IPS-18c (cell line): ENCODE results near the gene SNRNP70.
"Not testable (repeated sequence)": the region's sequence is repeated elsewhere in the genome, so short reads cannot be mapped to it uniquely, and the experiment has no call there.

Experiments
- H3K4me3 ChIP-seq: 2 replicates; pipeline ENCODE4 v1.7.0; 2013; ENCODE audit warnings: low read depth, mild to moderate bottlenecking, low read length, moderate library complexity; ENCODE audit not compliant: insufficient read depth
- H3K9me3 ChIP-seq: one replicate; pipeline ENCODE4 v1.6.1; 2013; ENCODE audit warnings: mild to moderate bottlenecking, low read length, moderate library complexity; ENCODE audit not compliant: control insufficient read depth, insufficient read depth

Gene SNRNP70

DNA sequence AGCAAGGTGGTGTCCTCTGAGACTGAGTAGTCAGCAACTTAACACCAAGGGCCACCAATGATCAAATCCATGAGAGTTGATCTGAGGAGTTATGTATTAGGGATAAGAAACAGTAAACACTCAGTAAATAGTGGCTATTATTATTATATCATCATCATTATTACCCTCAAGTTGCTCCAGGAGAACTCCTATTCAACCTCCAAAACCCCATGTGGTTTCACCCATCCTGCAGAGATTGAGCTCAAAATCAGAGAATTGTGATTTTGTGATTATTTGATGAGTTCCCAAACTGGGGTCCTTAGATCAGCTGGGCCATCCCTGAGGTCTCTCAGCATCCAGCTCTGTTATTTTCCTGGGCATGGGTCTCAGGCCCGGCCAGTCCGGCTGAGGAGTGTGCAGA is 24.3 kb upstream of the SNRNP70 start:
- no peak overlapping the region for H3K4me3 ChIP-seq
- no peaks in the 10 kb centered on the region for H3K9me3 ChIP-seq

DNA sequence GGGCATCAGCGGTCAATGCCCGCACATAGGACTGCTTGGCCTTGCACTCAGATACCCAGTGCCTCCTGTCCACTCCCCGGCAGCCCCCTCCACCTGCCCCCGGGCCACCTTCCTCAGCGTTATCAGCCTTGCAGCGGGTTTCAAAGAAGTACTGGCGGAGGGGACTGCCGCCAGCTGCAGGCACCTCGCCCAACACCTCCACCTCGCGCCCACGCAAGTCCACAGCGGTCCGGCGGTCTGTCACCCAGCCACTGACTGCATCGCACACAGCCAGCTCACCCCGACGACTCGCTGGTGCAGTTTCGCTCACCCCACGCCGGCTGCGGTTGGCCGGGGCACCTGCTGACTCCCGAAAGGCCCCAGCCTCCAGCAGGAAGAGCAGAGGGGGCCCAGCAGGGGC is 23.8 kb upstream of the SNRNP70 start:
- no peak overlapping the region for H3K4me3 ChIP-seq
- no peaks in the 10 kb centered on the region for H3K9me3 ChIP-seq

GRCh38 chr19:49064029-49064629 is 21.1 kb upstream of the SNRNP70 start:
- H3K4me3 ChIP-seq, result peak overlapping the region; percentile 36; the same call in 1 of the 2 replicates
- peaks cover 2% of the 10 kb centered on the region for H3K9me3 ChIP-seq

GRCh38 chr19:49064768-49065611 is 20.3 kb upstream of the SNRNP70 start, which contains the start of gene NTF4:
Gene NTF4 (minus strand): TSS chr19:49064818. CDS start chr19:49061997, 2,821 bp downstream.
- H3K4me3 ChIP-seq, result peak within 1 kb of the TSS; percentile 36; the same call in 1 of the 2 replicates

GRCh38 chr19:49065905-49066512 is 19.2 kb upstream of the SNRNP70 start:
- Histone ChIP-seq H3K9me3 (peaks cover 2% of the 10 kb centered on the region), H3K4me3 (no peak overlapping the region)

More at GRCh38 chr19:49064768-49065611, 20.3 kb upstream of the SNRNP70 start, which contains the start of gene NTF4:
- peaks cover 2% of the 10 kb centered on the region for H3K9me3 ChIP-seq

- Histone ChIP-seq H3K9me3 (peaks cover 8% of the 10 kb centered on the region), H3K4me3 (no peak overlapping the region)
Measured at GRCh38 chr19:49067554-49067953, 17.7 kb upstream of the SNRNP70 start.

DNA sequence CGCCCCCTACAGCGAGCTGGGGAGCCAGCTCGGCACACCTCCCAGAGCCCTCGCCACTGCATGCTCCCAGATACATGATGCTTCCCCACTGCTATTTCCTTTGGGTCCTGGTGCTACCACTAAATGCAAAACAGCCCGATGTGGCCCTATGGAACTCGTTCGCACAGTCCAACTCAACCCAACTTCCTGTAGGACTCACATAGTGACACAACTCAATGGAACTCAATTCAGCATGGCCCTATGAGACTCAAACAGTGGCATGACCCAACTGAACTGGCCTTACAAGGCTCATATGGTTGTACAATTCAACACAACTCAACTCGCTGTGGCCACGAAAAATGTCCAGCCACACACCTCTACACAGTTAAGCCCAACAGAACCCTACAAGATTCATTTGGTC is 16.2 kb upstream of the SNRNP70 start:
- Histone ChIP-seq H3K9me3 (peaks cover 8% of the 10 kb centered on the region), H3K4me3 (no peak overlapping the region)

GRCh38 chr19:49070416-49070815 is 14.8 kb upstream of the SNRNP70 start:
- Histone ChIP-seq H3K4me3 (no peak overlapping the region), H3K9me3 (peaks cover 8% of the 10 kb centered on the region)

GRCh38 chr19:49071860-49072547 is 13.2 kb upstream of the SNRNP70 start:
- Histone ChIP-seq H3K4me3 (peak overlapping the region; percentile 34), H3K9me3 (peaks cover 8% of the 10 kb centered on the region)

DNA sequence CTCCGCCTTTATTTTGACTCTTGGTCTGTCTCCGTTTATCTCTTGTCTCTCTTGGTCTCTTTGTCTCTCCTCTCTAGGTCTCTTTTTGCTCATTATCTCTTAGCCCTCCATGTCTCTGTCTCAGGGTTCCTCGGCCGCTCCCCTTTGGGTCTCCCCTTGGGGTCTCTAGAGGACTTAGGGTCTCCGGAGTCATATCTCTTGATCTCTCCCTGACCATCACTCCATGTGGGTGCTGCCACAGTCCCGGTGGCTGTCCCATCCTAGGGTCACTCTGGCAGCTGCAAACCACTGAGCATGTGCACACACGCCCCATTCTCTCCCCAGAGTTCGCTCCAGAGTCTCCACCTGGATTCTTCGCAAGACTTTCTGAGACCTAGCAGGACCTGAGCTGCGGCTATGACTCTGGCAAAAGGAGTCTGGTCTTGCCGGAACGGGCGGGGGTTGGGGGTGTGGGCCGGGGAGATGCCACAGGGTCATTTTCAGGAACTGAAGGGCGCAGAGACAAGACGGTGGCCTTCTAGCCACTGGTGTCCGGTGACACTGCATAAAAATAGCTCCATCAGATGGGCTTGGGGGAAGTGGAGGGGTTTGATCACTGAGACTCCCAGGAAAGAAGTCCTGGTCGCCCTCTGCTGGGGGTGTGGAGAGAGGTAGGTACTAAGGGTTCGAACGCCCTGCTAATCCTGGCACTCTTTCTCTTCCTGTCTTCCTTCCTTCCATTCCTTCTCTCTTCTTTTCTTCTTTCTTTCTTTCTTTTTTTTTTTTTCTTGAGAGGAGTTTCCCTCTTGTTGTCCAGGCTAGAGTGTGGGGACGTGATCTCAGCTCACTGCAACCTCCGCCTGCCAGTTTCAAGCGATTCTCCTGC is 11.5 kb upstream of the SNRNP70 start:
- H3K4me3 ChIP-seq, result no peak overlapping the region
- H3K9me3 ChIP-seq, result peaks cover 6% of the 10 kb centered on the region

DNA sequence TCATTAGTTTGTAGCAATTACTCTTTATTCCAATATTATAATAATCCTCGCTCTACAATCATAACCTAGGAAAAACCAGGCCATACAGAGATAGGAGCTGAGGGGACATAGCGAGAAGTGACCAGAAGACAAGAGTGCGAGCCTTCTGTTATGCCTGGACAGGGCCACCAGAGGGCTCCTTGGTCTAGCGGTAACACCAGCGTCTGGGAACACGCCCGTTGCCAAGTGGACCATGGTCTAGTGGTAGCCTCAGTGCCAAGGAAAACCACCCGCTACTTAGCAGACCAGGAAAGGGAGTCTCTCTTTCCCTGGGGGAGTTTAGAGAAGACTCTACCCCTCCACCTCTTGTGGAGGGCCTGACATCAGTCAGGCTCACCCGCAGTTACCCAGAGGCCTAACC is 10.4 kb upstream of the SNRNP70 start:
- not testable (repeated sequence) for H3K4me3 ChIP-seq, H3K9me3 ChIP-seq

DNA sequence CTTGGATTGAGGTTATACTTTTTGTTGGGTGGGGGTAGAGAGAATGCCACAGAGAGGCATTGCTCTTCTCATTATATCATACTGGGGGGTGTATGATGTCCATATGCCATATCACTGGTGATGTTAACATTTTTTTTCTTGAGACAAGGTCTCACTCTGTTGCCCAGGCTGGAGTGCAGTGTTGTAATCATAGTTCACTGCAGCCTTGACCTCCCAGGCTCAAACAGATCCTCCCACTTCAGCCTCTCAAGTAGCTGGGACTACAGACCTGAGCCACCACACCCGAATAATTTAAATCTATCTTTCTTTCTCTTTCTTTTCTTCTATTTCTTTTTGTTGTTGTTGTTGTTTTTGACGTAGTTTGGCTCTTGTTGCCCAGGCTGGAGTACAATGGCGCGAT is 4.9 kb upstream of the SNRNP70 start:
- Histone ChIP-seq H3K9me3 (no peaks in the 10 kb centered on the region), H3K4me3 (no peak overlapping the region)

- Histone ChIP-seq H3K4me3 (no peak overlapping the region), H3K9me3 (no peaks in the 10 kb centered on the region)
Measured at GRCh38 chr19:49081273-49081672, 4.0 kb upstream of the SNRNP70 start.

DNA sequence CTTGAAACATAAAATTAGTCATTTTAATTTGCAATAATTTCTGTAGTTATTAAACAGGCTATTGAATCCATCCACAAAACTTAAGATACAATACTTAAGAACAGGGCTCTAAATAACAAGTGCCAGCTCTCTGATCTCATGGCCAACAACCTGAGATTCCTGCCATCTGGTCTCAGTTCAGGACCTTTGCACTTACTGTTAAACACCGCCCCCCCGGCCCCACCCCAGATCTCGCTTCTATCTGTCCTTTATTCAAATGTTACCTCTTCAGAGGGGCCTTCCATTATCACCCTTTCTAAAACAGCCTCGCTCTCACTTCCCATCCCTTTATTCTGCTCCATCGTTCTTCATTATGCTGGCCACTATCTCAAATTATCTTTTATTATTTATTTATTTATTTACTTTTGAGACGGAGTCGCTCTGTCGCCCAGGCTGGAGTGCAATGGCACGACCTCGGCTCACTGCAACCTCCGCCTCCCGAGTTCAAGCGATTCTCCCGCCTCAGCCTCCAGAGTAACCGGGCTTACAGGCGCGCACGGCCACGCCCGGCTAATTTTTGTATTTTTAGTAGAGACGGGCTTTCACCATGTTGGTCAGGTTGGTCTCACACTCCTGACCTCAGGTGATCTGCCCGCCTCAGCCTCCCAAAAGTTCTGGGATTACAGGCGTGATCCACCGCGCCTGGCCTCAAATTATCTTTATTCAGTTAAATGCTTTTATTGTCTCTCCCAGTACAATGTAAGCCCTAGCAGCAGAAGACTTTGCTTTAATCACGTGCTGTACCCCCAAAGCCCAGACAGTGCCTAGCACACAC is 838 bp upstream of the SNRNP70 start:
- no peaks in the 10 kb centered on the region for H3K9me3 ChIP-seq
- H3K4me3 ChIP-seq, result peak overlapping the region; percentile 95; the same call in 1 of the 2 replicates

DNA sequence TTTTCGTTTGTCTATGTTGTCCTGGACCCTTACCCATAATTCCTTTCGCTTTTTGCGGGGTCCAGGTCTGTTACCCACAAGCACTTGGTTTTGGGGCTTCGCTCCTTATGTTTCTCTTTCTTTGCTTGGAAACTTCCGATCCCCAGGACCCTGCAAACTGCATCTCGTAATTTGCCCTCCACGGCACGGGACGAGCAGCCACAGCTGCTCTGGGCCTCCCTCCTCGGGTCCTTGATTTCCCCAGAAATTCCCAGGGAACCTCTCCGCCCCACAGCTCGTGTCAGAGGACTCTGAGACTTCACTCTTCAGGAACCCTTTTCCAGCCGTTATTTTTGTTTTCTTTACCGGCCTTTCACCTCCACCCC is 599 bp downstream of the SNRNP70 start:
- peak overlapping the region; percentile 95 for H3K4me3 ChIP-seq
- H3K9me3 ChIP-seq, result no peaks in the 10 kb centered on the region

DNA sequence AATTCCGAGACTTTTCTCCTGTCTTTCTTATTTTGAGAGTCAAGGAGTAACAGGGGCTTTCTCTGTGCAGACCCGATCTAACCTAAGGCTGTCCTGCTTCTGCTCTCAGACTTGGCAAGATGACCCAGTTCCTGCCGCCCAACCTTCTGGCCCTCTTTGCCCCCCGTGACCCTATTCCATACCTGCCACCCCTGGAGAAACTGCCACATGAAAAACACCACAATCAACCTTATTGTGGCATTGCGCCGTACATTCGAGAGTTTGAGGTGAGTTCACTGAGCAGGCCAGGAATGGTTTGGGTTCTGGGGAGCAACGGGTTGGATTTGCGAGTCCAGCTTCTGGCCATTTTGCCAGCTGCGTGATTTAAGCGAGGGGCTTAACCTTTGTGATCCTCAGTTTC is 1.0 kb downstream of the SNRNP70 start:
- H3K4me3 ChIP-seq, result peak overlapping the region; percentile 95
- no peaks in the 10 kb centered on the region for H3K9me3 ChIP-seq
